ENCODE measurements around the gene INPP5K.
"Not testable (repeated sequence)": the region's sequence is repeated elsewhere in the genome, so short reads cannot be mapped to it uniquely, and the experiment has no call there.

DNA sequence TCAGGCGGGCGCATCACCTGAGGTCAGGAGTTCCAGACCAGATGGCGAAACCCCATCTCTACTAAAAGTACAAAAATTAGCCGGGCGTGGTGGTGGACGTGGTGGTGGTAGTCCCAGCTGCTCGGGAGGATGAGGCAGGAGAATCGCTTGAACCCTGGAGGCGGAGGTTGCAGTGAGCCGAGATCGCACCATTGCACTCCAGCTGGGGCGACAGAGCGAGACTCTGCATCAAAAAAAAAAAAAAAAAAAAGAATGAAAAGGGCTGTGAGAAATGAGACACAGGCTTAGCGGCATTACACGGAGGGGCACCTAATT is 47.0 kb upstream of the INPP5K start:
- TF ChIP-seq, protein P1, sequence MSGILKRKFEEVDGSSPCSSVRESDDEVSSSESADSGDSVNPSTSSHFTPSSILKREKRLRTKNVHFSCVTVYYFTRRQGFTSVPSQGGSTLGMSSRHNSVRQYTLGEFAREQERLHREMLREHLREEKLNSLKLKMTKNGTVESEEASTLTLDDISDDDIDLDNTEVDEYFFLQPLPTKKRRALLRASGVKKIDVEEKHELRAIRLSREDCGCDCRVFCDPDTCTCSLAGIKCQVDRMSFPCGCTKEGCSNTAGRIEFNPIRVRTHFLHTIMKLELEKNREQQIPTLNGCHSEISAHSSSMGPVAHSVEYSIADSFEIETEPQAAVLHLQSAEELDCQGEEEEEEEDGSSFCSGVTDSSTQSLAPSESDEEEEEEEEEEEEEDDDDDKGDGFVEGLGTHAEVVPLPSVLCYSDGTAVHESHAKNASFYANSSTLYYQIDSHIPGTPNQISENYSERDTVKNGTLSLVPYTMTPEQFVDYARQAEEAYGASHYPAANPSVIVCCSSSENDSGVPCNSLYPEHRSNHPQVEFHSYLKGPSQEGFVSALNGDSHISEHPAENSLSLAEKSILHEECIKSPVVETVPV (CRISPR knock-in tag; IDR thresholded peaks at IDR 0.05): not testable (repeated sequence)
- TF ChIP-seq ZFP3 (CRISPR knock-in tag; IDR thresholded peaks at IDR 0.05); ZFP30 (CRISPR knock-in tag; IDR thresholded peaks at IDR 0.05); TCF4 (CRISPR knock-in tag; IDR thresholded peaks at IDR 0.05; ENCODE audit: borderline replicate concordance); RARB (CRISPR knock-in tag; IDR thresholded peaks at IDR 0.05); ZNF70 (CRISPR knock-in tag; IDR thresholded peaks at IDR 0.05); GLIS3 (CRISPR knock-in tag; IDR thresholded peaks at IDR 0.05); ZNF8 (CRISPR knock-in tag; IDR thresholded peaks at IDR 0.05); OSR1 (CRISPR knock-in tag; IDR thresholded peaks at IDR 0.05); ZNF565 (CRISPR knock-in tag; conservative IDR thresholded peaks at IDR 0.05; ENCODE audit: low read depth); TOX (CRISPR knock-in tag; IDR thresholded peaks at IDR 0.05; ENCODE audit: borderline replicate concordance): not testable (repeated sequence)
- TF ChIP-seq, protein P2, sequence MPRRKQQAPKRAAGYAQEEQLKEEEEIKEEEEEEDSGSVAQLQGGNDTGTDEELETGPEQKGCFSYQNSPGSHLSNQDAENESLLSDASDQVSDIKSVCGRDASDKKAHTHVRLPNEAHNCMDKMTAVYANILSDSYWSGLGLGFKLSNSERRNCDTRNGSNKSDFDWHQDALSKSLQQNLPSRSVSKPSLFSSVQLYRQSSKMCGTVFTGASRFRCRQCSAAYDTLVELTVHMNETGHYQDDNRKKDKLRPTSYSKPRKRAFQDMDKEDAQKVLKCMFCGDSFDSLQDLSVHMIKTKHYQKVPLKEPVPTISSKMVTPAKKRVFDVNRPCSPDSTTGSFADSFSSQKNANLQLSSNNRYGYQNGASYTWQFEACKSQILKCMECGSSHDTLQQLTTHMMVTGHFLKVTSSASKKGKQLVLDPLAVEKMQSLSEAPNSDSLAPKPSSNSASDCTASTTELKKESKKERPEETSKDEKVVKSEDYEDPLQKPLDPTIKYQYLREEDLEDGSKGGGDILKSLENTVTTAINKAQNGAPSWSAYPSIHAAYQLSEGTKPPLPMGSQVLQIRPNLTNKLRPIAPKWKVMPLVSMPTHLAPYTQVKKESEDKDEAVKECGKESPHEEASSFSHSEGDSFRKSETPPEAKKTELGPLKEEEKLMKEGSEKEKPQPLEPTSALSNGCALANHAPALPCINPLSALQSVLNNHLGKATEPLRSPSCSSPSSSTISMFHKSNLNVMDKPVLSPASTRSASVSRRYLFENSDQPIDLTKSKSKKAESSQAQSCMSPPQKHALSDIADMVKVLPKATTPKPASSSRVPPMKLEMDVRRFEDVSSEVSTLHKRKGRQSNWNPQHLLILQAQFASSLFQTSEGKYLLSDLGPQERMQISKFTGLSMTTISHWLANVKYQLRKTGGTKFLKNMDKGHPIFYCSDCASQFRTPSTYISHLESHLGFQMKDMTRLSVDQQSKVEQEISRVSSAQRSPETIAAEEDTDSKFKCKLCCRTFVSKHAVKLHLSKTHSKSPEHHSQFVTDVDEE (CRISPR knock-in tag; IDR thresholded peaks at IDR 0.05): not testable (repeated sequence)
- TF ChIP-seq, protein P3, sequence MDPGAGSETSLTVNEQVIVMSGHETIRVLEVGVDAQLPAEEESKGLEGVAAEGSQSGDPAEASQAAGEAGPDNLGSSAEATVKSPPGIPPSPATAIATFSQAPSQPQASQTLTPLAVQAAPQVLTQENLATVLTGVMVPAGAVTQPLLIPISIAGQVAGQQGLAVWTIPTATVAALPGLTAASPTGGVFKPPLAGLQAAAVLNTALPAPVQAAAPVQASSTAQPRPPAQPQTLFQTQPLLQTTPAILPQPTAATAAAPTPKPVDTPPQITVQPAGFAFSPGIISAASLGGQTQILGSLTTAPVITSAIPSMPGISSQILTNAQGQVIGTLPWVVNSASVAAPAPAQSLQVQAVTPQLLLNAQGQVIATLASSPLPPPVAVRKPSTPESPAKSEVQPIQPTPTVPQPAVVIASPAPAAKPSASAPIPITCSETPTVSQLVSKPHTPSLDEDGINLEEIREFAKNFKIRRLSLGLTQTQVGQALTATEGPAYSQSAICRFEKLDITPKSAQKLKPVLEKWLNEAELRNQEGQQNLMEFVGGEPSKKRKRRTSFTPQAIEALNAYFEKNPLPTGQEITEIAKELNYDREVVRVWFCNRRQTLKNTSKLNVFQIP (CRISPR knock-in tag; IDR thresholded peaks at IDR 0.05; ENCODE audit: borderline replicate concordance, low read depth): not testable (repeated sequence)
- TF ChIP-seq, protein P4, sequence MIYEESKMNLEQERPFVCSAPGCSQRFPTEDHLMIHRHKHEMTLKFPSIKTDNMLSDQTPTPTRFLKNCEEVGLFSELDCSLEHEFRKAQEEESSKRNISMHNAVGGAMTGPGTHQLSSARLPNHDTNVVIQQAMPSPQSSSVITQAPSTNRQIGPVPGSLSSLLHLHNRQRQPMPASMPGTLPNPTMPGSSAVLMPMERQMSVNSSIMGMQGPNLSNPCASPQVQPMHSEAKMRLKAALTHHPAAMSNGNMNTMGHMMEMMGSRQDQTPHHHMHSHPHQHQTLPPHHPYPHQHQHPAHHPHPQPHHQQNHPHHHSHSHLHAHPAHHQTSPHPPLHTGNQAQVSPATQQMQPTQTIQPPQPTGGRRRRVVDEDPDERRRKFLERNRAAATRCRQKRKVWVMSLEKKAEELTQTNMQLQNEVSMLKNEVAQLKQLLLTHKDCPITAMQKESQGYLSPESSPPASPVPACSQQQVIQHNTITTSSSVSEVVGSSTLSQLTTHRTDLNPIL (CRISPR knock-in tag; IDR thresholded peaks at IDR 0.05; ENCODE audit: low read depth): not testable (repeated sequence)
